ENCODE results near the gene TBX19. TPM values are rescaled to one million over a fixed set of nuclear protein-coding genes. Genes with fewer than 3 reads are reported as not detected.

The TBX19 gene
- total RNA-seq, 4 donors from 2014 or later, result 0.54 to 2.9 (median 2.0) TPM

DNA sequence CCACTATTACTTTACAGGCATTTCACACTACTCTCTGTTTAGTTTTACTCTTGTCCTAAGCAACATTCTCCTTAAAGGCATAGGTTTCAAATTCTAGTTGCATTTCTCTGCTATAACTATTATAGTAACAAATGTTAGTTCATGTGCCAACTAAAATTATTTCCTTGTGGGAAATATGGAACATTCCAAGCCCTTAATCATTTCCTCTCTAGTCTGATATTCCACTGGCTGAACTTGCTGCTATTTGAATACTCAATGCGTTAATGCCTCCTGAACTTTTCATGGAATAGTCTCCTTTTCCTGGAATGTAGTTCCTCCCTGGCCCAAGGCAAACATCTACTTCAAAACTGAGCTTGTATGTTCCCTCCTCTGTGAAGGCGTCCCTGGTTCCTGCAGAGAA lies 19.3 kb upstream of the TBX19 start:
- intact Hi-C loops (cut with DNase I), result no loop called here
- Histone ChIP-seq H3K4me3 (replicated peaks in 1 of 3) (no peak overlapping the region), H3K4me1 (no peaks in the 10 kb centered on the region), H3K27ac (no peak overlapping the region), H3K9me3 (no peaks in the 10 kb centered on the region), H3K27me3 (no peaks in the 10 kb centered on the region), H3K36me3 (no peaks in the 10 kb centered on the region)
- WGBS, 2 donors, result 72 to 73% methylated on average over 2 of the region's 2 CpGs
- no peak for TF ChIP-seq POLR2A (IDR thresholded peaks at IDR 0.05)
- TF ChIP-seq, protein P1, sequence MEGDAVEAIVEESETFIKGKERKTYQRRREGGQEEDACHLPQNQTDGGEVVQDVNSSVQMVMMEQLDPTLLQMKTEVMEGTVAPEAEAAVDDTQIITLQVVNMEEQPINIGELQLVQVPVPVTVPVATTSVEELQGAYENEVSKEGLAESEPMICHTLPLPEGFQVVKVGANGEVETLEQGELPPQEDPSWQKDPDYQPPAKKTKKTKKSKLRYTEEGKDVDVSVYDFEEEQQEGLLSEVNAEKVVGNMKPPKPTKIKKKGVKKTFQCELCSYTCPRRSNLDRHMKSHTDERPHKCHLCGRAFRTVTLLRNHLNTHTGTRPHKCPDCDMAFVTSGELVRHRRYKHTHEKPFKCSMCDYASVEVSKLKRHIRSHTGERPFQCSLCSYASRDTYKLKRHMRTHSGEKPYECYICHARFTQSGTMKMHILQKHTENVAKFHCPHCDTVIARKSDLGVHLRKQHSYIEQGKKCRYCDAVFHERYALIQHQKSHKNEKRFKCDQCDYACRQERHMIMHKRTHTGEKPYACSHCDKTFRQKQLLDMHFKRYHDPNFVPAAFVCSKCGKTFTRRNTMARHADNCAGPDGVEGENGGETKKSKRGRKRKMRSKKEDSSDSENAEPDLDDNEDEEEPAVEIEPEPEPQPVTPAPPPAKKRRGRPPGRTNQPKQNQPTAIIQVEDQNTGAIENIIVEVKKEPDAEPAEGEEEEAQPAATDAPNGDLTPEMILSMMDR (IDR thresholded peaks at IDR 0.05), result no peak
- no peak for DNase-seq

DNA sequence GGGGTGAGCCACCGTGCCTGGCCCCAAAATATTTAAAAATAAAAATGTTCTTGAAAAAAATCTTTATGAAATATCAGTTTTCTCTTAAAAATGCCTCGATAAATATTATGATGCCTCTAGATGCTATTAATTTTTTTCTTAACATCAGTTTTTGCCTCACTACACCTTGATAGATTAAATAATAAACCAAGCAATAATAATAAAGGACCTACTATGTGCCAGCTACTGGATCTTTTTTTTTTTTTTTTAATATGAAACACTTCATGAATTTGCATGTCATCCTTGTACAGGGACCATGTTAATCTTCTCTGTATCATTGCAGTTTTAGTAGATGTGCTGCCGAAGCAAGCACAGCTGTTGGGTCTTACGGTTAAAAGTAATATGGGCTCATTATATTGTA lies 17.5 kb upstream of the TBX19 start:
- Histone ChIP-seq H3K36me3 (no peaks in the 10 kb centered on the region), H3K4me1 (no peaks in the 10 kb centered on the region), H3K27ac (no peak overlapping the region), H3K27me3 (no peaks in the 10 kb centered on the region), H3K4me3 (replicated peaks in 1 of 3) (no peak overlapping the region), H3K9me3 (no peaks in the 10 kb centered on the region)
- DNase-seq, result no peak
- TF ChIP-seq, protein P1 (IDR thresholded peaks at IDR 0.05), result no peak
- TF ChIP-seq POLR2A (IDR thresholded peaks at IDR 0.05), result no peak
- intact Hi-C loops (cut with DNase I), result no loop called here
- 95 to 97% methylated on average over 4 of the region's 4 CpGs for WGBS, 2 donors

DNA sequence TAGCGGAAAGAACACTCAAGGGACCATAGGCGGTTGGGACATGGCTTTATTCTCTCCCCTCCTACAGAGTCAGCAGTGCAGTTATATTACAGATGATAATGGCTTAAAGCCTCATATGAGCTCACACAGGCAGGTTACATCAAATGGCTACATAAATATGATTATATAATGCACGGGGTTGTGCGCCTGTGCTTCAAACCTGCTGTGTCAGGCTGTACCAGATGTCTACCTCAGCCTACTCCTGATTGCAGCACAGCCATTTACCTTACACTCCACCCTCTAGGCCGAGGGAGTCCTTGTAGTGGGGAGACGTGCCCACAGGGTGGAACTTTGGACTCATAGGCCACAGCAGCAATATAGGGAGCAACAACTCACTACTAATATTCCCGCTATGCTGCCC lies 16.4 kb upstream of the TBX19 start:
- no peak for DNase-seq
- H3K27ac ChIP-seq, result no peak overlapping the region
- intact Hi-C loops (cut with DNase I), result no loop called here
- WGBS, 2 donors, result 99 to 100% methylated on average over 7 of the region's 7 CpGs
- H3K4me1 ChIP-seq, result no peaks in the 10 kb centered on the region
- no peaks in the 10 kb centered on the region for H3K27me3 ChIP-seq
- no peak overlapping the region for H3K4me3 ChIP-seq (replicated peaks in 1 of 3)
- no peaks in the 10 kb centered on the region for H3K36me3 ChIP-seq
- no peaks in the 10 kb centered on the region for H3K9me3 ChIP-seq
- TF ChIP-seq, protein P1 (IDR thresholded peaks at IDR 0.05), result no peak
- TF ChIP-seq POLR2A (IDR thresholded peaks at IDR 0.05), result no peak

DNA sequence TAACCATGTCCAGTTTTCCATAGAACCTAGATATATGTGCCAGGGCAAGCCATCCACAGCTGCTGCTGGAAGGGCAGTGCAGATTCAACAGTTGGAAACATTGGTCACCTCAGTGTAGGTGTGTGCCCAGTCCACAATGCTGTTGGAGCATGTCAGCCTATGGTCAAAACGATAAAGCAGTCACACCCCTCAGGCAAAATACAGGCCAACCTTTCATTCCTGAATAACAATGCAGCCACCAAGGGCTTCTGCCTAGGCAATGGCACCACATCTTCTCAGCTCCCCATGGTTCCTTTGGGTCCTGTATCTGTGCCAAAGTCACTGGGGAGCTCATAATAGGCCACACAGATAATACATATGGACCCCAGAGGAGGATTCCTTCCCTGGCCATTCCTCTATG lies 15.1 kb upstream of the TBX19 start:
- Histone ChIP-seq H3K27ac (no peak overlapping the region), H3K9me3 (no peaks in the 10 kb centered on the region), H3K4me1 (no peaks in the 10 kb centered on the region), H3K4me3 (replicated peaks in 1 of 3) (no peak overlapping the region), H3K27me3 (no peaks in the 10 kb centered on the region), H3K36me3 (no peaks in the 10 kb centered on the region)
- TF ChIP-seq, protein P1 (IDR thresholded peaks at IDR 0.05), result no peak
- WGBS, 2 donors, result 100% methylated on average over 1 of the region's 1 CpG
- intact Hi-C loops (cut with DNase I), result no loop called here
- DNase-seq, result no peak

DNA sequence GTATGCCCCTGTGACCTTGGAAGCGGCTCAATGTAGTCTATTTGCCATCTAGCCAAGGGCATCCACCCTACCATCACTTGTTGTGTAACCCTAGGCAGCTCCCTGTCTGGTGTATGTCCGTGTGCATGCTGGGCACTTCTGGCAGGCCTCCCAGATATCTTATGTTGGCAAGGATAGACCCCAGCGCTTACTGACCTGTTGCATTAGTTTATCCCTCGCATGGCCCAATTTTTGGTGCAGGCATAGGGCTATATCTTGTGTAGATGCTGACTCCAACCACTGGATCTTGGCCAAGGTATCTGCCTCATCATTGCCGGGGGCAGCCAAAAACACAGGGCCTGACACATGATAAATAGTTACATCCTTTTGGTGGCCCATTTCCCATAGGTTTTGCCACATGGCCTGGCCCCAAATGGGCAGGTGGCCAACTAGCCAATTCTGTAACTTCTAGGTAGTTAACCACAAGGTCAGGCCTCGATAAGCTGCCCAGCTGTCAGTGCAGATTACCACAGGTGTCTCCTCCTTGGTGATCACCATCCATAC lies 14.0 kb upstream of the TBX19 start:
- intact Hi-C loops (cut with DNase I), result no loop called here
- DNase-seq, result no peak
- Histone ChIP-seq H3K9me3 (no peaks in the 10 kb centered on the region), H3K4me1 (no peaks in the 10 kb centered on the region), H3K27me3 (no peaks in the 10 kb centered on the region), H3K36me3 (no peaks in the 10 kb centered on the region), H3K4me3 (replicated peaks in 1 of 3) (no peak overlapping the region), H3K27ac (no peak overlapping the region)
- TF ChIP-seq POLR2A (IDR thresholded peaks at IDR 0.05), result no peak
- TF ChIP-seq, protein P1 (IDR thresholded peaks at IDR 0.05), result no peak
- WGBS, 2 donors, result 76 to 92% methylated on average over 6 of the region's 6 CpGs

All from thyroid gland (tissue), 4 donors.